Hepatocyte (in vitro differentiated cells): ENCODE results near the gene LHFPL3. TPM values are rescaled to one million over a fixed set of nuclear protein-coding genes. Genes with fewer than 3 reads are reported as not detected.

Experiments
- DNase-seq: peaks from one replicate; pipeline ENCODE4 v3.0.0-alpha.2; 2016; ENCODE audit warnings: low spot score
- H2AFZ ChIP-seq: fragments of 200-600 bp; sonication (generic); 2 replicates; pipeline ENCODE4 v1.6.0; 2016; ENCODE audit warnings: antibody characterized with exemption, mild to moderate bottlenecking
- H3K27ac ChIP-seq: fragments of 200-600 bp; sonication (generic); 2 replicates; pipeline ENCODE4 v1.5.1; 2016; ENCODE audit warnings: mild to moderate bottlenecking
- H3K27me3 ChIP-seq: fragments of 200-600 bp; sonication (generic); 2 replicates; pipeline ENCODE4 v1.6.1; 2016
- H3K36me3 ChIP-seq: fragments of 200-600 bp; sonication (generic); replicated peaks from 2 replicates; pipeline ENCODE4 v1.5.1; 2016; ENCODE audit warnings: low read depth; ENCODE audit not compliant: insufficient read depth
- H3K4me1 ChIP-seq: fragments of 200-600 bp; sonication (generic); 2 replicates; pipeline ENCODE4 v1.5.1; 2016; ENCODE audit warnings: mild to moderate bottlenecking, moderate library complexity; ENCODE audit not compliant: insufficient read depth
- H3K4me2 ChIP-seq: fragments of 200-600 bp; sonication (generic); 2 replicates; pipeline ENCODE4 v1.6.0; 2016
- H3K4me3 ChIP-seq: fragments of 200-600 bp; sonication (generic); 2 replicates; pipeline ENCODE4 v1.5.1; 2016; ENCODE audit warnings: mild to moderate bottlenecking
- H3K79me2 ChIP-seq: fragments of 200-600 bp; sonication (generic); 2 replicates; pipeline ENCODE4 v1.6.0; 2017; ENCODE audit warnings: mild to moderate bottlenecking
- H3K9me2 ChIP-seq: fragments of 200-600 bp; sonication (generic); replicated peaks from 2 replicates; pipeline ENCODE4 v1.6.0; 2017; ENCODE audit warnings: mild to moderate bottlenecking; ENCODE audit not compliant: insufficient read depth
- H3K9me3 ChIP-seq: fragments of 200-600 bp; sonication (generic); 2 replicates; pipeline ENCODE4 v1.5.1; 2016; ENCODE audit warnings: low read depth, mild to moderate bottlenecking
- H4K20me1 ChIP-seq: fragments of 200-600 bp; sonication (generic); 2 replicates; pipeline ENCODE4 v1.6.0; 2016; ENCODE audit warnings: mild to moderate bottlenecking; ENCODE audit not compliant: insufficient read depth, poor library complexity, severe bottlenecking
- EZH2 ChIP-seq: fragments of 200-600 bp; sonication (generic); IDR thresholded peaks from 2 replicates; pipeline ENCODE4 v1.6.1; 2016; ENCODE audit warnings: antibody characterized with exemption, mild to moderate bottlenecking, borderline replicate concordance
- EZH2phosphoT487 ChIP-seq: fragments of 200-600 bp; sonication (generic); IDR thresholded peaks from one replicate; pipeline ENCODE4 v1.6.1; 2018; ENCODE audit warnings: antibody characterized with exemption, mild to moderate bottlenecking, low read depth, moderate library complexity; ENCODE audit not compliant: unreplicated experiment, severe bottlenecking
- WGBS: methylation state at CpG from one replicate; pipeline ENCODE4 v1.1.6; 2016; ENCODE audit warnings: low lambda C conversion rate; ENCODE audit errors: missing lambda C conversion rate; 5-methylcytosine and 5-hydroxymethylcytosine counted together
- polyA plus RNA-seq: library from polyadenylated mRNA; unstranded; fragments of >200 nt; fragmentation: Nextera tagmentation; extraction: Ambion mirVana; gene quantifications from 2 replicates; pipeline ENCODE4 v1.2.1, GENCODE V29; 2016
- total RNA-seq: library from RNA; depleted of rRNA; stranded (reverse); fragments of >200 nt; gene quantifications from 2 replicates; pipeline ENCODE4 v1.2.3, GENCODE V29; 2014
- TF ChIP-seq, protein P1 (sequence below): fragments of 200-600 bp; sonication (generic); IDR thresholded peaks from 2 replicates; pipeline ENCODE4 v1.5.1; 2016; ENCODE audit warnings: antibody characterized with exemption, mild to moderate bottlenecking; ENCODE audit not compliant: poor library complexity

Gene LHFPL3
- total and polyA plus RNA-seq, 2 experiments from 2014 or later, result not detected

DNA sequence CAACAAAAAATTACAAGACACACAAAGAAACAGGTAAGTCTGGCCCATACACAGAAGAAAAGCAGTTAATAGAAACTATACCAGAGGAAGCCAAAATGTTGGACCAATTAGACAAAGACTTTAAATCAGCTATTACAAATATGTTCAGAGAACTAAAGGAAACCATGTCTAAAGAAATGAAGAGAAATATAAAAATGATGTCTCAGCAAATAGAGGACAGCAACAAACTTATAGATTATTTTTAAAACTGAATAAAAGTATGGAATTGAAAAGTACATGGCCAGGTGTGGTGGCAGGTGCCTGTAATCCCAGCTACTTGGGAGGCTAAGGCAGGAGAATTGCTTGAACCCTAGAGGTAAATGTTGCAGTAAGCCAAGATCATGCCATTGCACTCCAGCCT, 58.5 kb downstream of the LHFPL3 start:
- Histone ChIP-seq H2AFZ (no peak overlapping the region), H3K36me3 (no peaks in the 10 kb centered on the region), H3K27ac (no peak overlapping the region), H3K4me1 (no peaks in the 10 kb centered on the region), H3K9me3 (no peaks in the 10 kb centered on the region), H3K4me2 (no peak overlapping the region), H3K9me2 (no peaks in the 10 kb centered on the region), H4K20me1 (no peaks in the 10 kb centered on the region), H3K79me2 (no peaks in the 10 kb centered on the region), H3K27me3 (no peaks in the 10 kb centered on the region), H3K4me3 (no peak overlapping the region)
- no peak for DNase-seq
- TF ChIP-seq, protein P1, sequence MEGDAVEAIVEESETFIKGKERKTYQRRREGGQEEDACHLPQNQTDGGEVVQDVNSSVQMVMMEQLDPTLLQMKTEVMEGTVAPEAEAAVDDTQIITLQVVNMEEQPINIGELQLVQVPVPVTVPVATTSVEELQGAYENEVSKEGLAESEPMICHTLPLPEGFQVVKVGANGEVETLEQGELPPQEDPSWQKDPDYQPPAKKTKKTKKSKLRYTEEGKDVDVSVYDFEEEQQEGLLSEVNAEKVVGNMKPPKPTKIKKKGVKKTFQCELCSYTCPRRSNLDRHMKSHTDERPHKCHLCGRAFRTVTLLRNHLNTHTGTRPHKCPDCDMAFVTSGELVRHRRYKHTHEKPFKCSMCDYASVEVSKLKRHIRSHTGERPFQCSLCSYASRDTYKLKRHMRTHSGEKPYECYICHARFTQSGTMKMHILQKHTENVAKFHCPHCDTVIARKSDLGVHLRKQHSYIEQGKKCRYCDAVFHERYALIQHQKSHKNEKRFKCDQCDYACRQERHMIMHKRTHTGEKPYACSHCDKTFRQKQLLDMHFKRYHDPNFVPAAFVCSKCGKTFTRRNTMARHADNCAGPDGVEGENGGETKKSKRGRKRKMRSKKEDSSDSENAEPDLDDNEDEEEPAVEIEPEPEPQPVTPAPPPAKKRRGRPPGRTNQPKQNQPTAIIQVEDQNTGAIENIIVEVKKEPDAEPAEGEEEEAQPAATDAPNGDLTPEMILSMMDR, result no peak
- TF ChIP-seq EZH2 (no peak), EZH2phosphoT487 (no peak)

DNA sequence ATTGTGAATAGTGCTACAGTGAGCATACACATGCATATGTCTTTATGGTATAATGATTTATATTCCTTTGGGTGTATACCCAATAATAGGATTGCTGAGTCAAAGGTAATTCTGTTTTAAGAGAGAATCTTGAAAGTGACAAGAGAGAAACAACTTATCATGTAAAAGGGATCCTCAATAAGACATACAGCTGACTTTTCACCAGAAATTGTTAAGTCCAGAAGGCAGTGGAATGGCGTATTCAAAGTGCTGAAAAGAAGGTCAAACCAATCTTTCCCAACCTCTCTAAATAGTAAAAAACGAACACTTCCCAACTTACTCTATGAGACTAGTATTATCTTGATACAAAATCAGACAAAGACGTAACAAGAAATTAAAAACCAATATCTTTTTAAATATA, 59.8 kb downstream of the LHFPL3 start:
- Histone ChIP-seq H3K4me3 (no peak overlapping the region), H3K36me3 (no peaks in the 10 kb centered on the region), H3K9me2 (no peaks in the 10 kb centered on the region), H3K79me2 (no peaks in the 10 kb centered on the region), H3K4me1 (no peaks in the 10 kb centered on the region), H3K27ac (no peak overlapping the region), H3K4me2 (no peak overlapping the region), H2AFZ (no peak overlapping the region), H4K20me1 (no peaks in the 10 kb centered on the region), H3K9me3 (no peaks in the 10 kb centered on the region), H3K27me3 (no peaks in the 10 kb centered on the region)
- TF ChIP-seq EZH2 (no peak), EZH2phosphoT487 (no peak)
- TF ChIP-seq, protein P1, result no peak
- WGBS, result 67% methylated on average over 3 of the region's 3 CpGs
- DNase-seq, result no peak

DNA sequence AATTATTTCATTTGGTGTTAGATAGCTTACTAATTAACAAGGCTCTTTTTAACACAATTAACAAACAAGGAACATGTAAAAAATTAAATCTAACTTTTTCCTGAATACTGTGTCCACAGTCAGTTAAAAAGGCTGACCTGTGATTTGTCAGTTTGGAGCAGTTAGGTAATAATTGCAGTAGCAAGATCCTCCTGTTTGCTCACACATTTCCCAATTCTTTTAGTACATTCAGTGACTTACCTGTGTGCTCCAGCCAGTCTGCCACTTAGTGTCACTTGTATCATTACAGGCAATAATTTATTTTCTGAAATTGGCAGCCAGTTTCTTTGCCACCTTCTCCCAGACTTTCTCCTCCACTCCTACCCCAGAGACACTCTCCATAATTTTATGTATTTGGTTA, 66.8 kb downstream of the LHFPL3 start:
- H3K27me3 ChIP-seq, result no peaks in the 10 kb centered on the region
- H3K4me2 ChIP-seq, result no peak overlapping the region
- H3K9me2 ChIP-seq, result no peaks in the 10 kb centered on the region
- H3K9me3 ChIP-seq, result no peaks in the 10 kb centered on the region
- H3K4me1 ChIP-seq, result no peaks in the 10 kb centered on the region
- TF ChIP-seq EZH2phosphoT487 (no peak), EZH2 (no peak)
- TF ChIP-seq, protein P1, result no peak
- H3K36me3 ChIP-seq, result no peaks in the 10 kb centered on the region
- no peaks in the 10 kb centered on the region for H3K79me2 ChIP-seq
- no peak overlapping the region for H2AFZ ChIP-seq
- no peak overlapping the region for H3K27ac ChIP-seq
- no peaks in the 10 kb centered on the region for H4K20me1 ChIP-seq
- H3K4me3 ChIP-seq, result no peak overlapping the region
- DNase-seq, result no peak

DNA sequence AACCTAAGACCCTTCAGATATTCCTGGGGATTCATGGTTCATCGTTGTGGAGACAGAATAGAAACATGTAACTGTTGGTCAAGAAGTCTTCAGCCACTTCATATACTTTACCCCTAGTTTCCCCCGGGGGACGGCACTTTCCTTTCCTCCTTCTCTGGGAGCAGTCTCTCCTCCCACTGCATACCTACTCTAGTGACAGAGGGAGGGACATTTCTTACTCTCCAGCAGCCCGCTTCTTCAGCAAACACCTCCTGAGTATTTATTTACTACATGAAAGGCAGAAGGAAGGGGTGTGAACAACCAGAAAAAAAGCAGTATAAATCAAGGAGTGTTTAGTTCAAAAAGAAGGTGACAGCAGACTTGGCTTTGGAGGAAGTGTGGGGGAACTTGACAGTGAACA, 69.0 kb downstream of the LHFPL3 start:
- Histone ChIP-seq H3K79me2 (no peaks in the 10 kb centered on the region), H3K27ac (no peak overlapping the region), H2AFZ (no peak overlapping the region), H3K4me2 (no peak overlapping the region), H4K20me1 (no peaks in the 10 kb centered on the region), H3K9me3 (no peaks in the 10 kb centered on the region), H3K9me2 (no peaks in the 10 kb centered on the region), H3K27me3 (no peaks in the 10 kb centered on the region), H3K36me3 (no peaks in the 10 kb centered on the region), H3K4me3 (no peak overlapping the region), H3K4me1 (no peaks in the 10 kb centered on the region)
- TF ChIP-seq EZH2, result no peak
- TF ChIP-seq EZH2phosphoT487, result no peak
- TF ChIP-seq, protein P1, result no peak
- peak; percentile 7 for DNase-seq
- WGBS, result 43% methylated on average over 4 of the region's 4 CpGs
